Body of pancreas (tissue), 4 donors: ENCODE measurements around the gene DAO. TPM values are rescaled to one million over a fixed set of nuclear protein-coding genes. Genes with fewer than 3 reads are reported as not detected.

ENCODE experiments used
- ATAC-seq: fragments of 150-250 bp; one replicate; pipeline ENCODE4 v1.9.1; 2016
- DNase-seq, 4 donors: peaks; one replicate each; pipeline ENCODE4 v3.0.0-alpha.2; 2019
- H3K27ac ChIP-seq, 4 donors: fragments of 200-600 bp; sonication (generic); 1 replicate in 3 of 4; 2 replicates in 1 of 4; pipeline versions ENCODE4 v1.5.1 to v1.6.1; 2016 to 2019; ENCODE audit warnings: mild to moderate bottlenecking in 1 of 4, mixed read lengths in 1 of 4, moderate library complexity in 1 of 4
- H3K27me3 ChIP-seq, 2 donors: fragments of 200-600 bp; sonication (generic); one replicate each; pipeline ENCODE4 v1.6.0; 2016; ENCODE audit warnings: mild to moderate bottlenecking in 1 of 2
- H3K36me3 ChIP-seq, 2 donors: fragments of 200-600 bp; sonication (generic); replicated peaks in 1 of 2; 2 replicates each; pipeline ENCODE4 v1.5.1; 2016; ENCODE audit warnings: low read depth in 2 of 2; ENCODE audit not compliant: insufficient read depth in 1 of 2
- H3K4me1 ChIP-seq: fragments of 200-600 bp; sonication (generic); one replicate; pipeline ENCODE4 v1.6.0; 2016
- H3K4me3 ChIP-seq, 2 donors: fragments of 200-600 bp; sonication (generic); 1 replicate in 1 of 2; 2 replicates in 1 of 2; pipeline ENCODE4 v1.5.1; 2016 to 2019
- H3K9me3 ChIP-seq, 3 donors: fragments of 200-600 bp; sonication (generic); 1 replicate in 2 of 3; 2 replicates in 1 of 3; pipeline ENCODE4 v1.5.1; 2016
- CTCF ChIP-seq, 7 experiments: fragments of 450-650 bp in 4 of 7; fragments of 200-600 bp in 3 of 7; sonication (generic) in 3 of 7; IDR thresholded peaks; one replicate each; pipeline ENCODE4 v1.5.1; 2016 to 2019; ENCODE audit warnings: antibody characterized with exemption in 7 of 7
- POLR2A ChIP-seq, 3 donors: fragments of 450-650 bp; IDR thresholded peaks; one replicate each; pipeline ENCODE4 v1.6.1; 2016; ENCODE audit warnings: antibody characterized with exemption in 3 of 3, mild to moderate bottlenecking in 2 of 3
- WGBS, 2 donors: methylation state at CpG; one replicate each; pipeline ENCODE4 v1.1.5; 2017; 5-methylcytosine and 5-hydroxymethylcytosine counted together
- intact Hi-C: fragments of 100-400 bp; cut with DNase I; formaldehyde crosslinking; loops from one replicate; pipeline ENCODE4 v1.15.1; 2023
- total RNA-seq, 2 donors: library from RNA; depleted of rRNA; stranded (reverse); fragments of >200 nt; gene quantifications; one replicate each; pipeline ENCODE4 v1.1.0, GENCODE V29; 2016

Gene DAO
- total RNA-seq, 2 donors from 2014 or later: not detected

DNA sequence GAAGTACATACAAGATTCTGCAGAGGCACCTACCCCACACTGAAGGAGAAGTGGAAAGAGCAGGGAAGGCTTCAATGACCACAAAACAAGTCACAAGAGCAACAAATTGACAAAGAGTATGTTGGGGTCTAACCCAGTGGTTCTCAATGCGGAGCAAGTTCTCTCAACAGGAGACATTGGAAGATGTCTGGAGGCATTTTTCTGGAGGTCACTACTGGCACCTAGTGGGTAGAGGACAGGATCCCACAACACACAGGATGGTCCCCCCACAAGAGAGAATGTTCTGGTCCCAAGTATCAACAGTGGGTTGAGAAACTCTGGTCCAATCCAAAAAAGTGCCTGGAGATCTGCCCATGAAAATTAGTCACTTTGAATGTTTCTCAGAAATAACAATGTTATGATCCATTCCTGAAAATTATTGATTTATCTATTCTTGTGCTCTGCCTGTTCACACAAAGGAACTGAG lies 25.9 kb upstream of the DAO start:
- Histone ChIP-seq H3K4me3 (no peak overlapping the region), H3K27me3 (no peaks in the 10 kb centered on the region), H3K36me3 (no peaks in the 10 kb centered on the region), H3K9me3 (no peaks in the 10 kb centered on the region), H3K4me1 (peaks cover 48% of the 10 kb centered on the region), H3K27ac (peak overlapping the region; percentile 32 to 85 (median 73))
- WGBS, 2 donors: 80 to 89% methylated on average over 1 of the region's 1 CpG
- ATAC-seq (no peak), DNase-seq (peak in 1 of 4 donors; percentile 48)
- TF ChIP-seq CTCF (IDR thresholded peaks at IDR 0.05) (peak in 2 of 7 experiments; percentile 14 to 23), POLR2A (IDR thresholded peaks at IDR 0.05) (no peak)
- intact Hi-C loops: no loop called here

DNA sequence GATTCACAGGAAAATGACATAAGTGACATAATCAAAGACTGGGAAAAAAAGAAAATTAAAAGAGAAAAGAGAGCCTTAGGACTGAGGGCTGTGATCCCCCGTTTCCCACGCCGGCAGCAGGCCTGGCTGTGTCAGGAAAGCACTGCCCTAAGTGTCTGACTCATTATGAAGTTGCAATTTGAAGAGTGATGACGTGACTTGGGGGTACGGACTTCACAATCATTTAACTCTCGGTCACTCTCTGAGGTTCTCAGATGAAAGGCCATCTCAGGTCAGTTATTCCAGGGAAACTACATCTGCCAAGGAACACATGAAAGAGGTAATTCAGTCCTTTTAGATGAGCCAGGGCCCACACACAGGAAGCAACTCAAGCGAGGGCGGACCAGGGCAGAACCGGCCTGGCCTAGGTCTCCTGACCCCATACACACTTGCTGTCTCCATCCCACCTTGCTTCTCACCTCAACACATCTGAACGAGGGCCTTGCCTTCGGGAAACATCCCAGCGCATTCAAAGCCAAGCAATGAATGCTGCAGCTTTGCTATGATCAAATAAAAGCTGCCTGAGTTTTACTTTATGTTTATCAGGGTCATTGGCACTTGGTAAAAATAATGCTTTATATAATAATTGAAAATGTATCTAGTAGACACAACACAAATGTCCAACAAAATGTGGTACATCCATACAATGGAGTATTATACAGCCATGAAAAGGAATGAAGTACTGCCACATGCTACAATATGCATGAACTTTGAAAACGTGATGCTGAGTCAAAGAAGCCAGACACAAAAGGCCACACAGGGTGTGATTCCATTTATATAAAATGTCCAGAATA lies 25.2 kb upstream of the DAO start:
- peak overlapping the region; percentile 56 to 85 (median 73) for H3K27ac ChIP-seq
- no peak overlapping the region for H3K4me3 ChIP-seq
- no peaks in the 10 kb centered on the region for H3K36me3 ChIP-seq
- H3K9me3 ChIP-seq: no peaks in the 10 kb centered on the region
- 38 to 46% methylated on average over 13 of the region's 13 CpGs for WGBS, 2 donors
- H3K4me1 ChIP-seq: peaks cover 48% of the 10 kb centered on the region
- no peaks in the 10 kb centered on the region for H3K27me3 ChIP-seq
- TF ChIP-seq CTCF (IDR thresholded peaks at IDR 0.05) (no peak), POLR2A (IDR thresholded peaks at IDR 0.05) (no peak)
- intact Hi-C loops: no loop called here
- ATAC-seq (peak; percentile 11), DNase-seq (peak in 3 of 4 donors; percentile 19 to 61 (median 39))

DNA sequence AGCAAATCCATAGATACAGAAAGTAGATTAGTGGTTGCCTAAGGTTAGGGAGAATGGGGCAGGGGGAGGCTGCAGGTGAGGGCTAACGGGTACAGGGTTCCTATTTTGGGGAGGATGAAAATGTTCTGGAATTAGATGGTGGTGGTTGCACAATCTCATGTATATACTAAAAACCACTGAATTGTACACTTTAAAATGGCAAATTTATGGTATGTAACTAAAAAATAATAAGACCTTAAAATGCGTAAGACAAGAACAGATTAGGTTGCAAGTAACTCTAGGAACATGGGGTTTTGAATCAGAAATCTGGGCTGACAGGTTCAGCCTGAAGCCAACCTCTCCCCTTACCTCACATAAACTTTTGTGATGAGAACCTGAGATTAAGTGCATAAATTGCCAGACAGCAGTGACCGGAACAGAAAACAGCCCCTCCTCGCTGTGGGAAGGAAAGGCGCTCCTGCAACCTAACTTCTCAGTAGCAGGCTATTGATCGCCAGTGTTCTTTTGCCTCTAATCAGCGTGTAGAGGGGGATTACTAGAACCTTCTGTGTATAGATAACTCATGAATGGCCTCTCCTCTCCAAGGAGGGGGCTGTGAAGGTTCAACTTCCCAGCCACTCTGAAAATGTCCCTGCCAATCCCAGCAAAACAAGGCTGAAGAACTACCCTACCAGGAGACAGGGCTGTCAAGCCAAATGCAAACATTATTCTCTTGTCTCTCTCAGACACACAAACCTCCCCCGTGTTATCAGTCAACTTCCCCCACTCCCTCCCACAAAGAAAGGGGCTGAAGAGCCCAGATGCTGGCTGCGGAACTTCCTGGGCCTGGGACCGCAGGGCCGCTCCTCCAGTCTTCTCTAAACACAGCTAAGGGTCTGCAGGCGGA lies 24.4 kb upstream of the DAO start:
- ATAC-seq (no peak), DNase-seq (no peak)
- no peak overlapping the region for H3K4me3 ChIP-seq
- TF ChIP-seq CTCF (IDR thresholded peaks at IDR 0.05) (no peak), POLR2A (IDR thresholded peaks at IDR 0.05) (no peak)
- WGBS, 2 donors: 63 to 86% methylated on average over 11 to 12 of the region's 12 CpGs
- no peaks in the 10 kb centered on the region for H3K9me3 ChIP-seq
- no peaks in the 10 kb centered on the region for H3K36me3 ChIP-seq
- H3K4me1 ChIP-seq: peaks cover 48% of the 10 kb centered on the region
- no peaks in the 10 kb centered on the region for H3K27me3 ChIP-seq
- intact Hi-C loops: no loop called here
- peak overlapping the region; percentile 82 to 85 (median 83) for H3K27ac ChIP-seq

DNA sequence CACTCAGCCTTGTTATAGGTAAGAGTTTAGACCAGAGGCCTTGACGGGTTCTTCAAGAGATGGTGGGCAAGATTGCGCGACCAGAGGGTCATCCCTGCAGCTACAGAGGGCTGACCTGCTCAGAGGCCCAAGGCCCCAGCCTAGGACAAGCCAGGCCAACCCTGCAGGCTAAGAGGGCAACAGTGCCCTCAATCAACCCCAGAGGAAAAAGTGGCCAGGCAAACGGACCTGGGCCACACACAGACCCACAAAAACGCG lies 23.8 kb upstream of the DAO start:
- ATAC-seq: no peak
- WGBS, 2 donors: 0 to 38% methylated on average over 2 to 6 of the region's 6 CpGs

More for the DNA sequence above, 23.8 kb upstream of the DAO start:
- Histone ChIP-seq H3K36me3 (no peaks in the 10 kb centered on the region), H3K27ac (peak overlapping the region; percentile 82 to 85 (median 83)), H3K9me3 (no peaks in the 10 kb centered on the region), H3K4me3 (no peak overlapping the region), H3K4me1 (peaks cover 48% of the 10 kb centered on the region), H3K27me3 (no peaks in the 10 kb centered on the region)
- TF ChIP-seq CTCF (IDR thresholded peaks at IDR 0.05): no peak
- TF ChIP-seq POLR2A (IDR thresholded peaks at IDR 0.05): no peak
- DNase-seq: no peak
- intact Hi-C loops: no loop called here
